ENCODE measurements around the gene OCEL1. TPM values are rescaled to one million over a fixed set of nuclear protein-coding genes. Genes with fewer than 3 reads are reported as not detected.

The OCEL1 gene
- total RNA-seq, 1 donor from 2014 or later, result 23.4 TPM

GRCh38 chr19:17260842-17261325 lies 34.9 kb downstream of the OCEL1 start:
- peak; percentile 83 for DNase-seq
- H3K4me1 Mint-ChIP-seq (ENCODE audit: low read depth, unreplicated experiment), result peaks cover 3% of the 10 kb centered on the region
- H3K9me3 Mint-ChIP-seq (ENCODE audit: unreplicated experiment), result peaks cover 6% of the 10 kb centered on the region
- peak overlapping the region; percentile 25 for H3K27ac Mint-ChIP-seq (ENCODE audit: unreplicated experiment)
- H3K36me3 Mint-ChIP-seq (ENCODE audit: unreplicated experiment), result peaks cover 5% of the 10 kb centered on the region
- peak; percentile 81 for TF ChIP-seq CTCF (IDR thresholded peaks at IDR 0.05; ENCODE audit: partially characterized antibody, unreplicated experiment)
- peak overlapping the region; percentile 44 for H3K4me3 Mint-ChIP-seq (ENCODE audit: unreplicated experiment)
- peaks cover 5% of the 10 kb centered on the region for H3K27me3 Mint-ChIP-seq (ENCODE audit: unreplicated experiment)

GRCh38 chr19:17262557-17262956 lies 36.5 kb downstream of the OCEL1 start:
- peaks cover 10% of the 10 kb centered on the region for H3K27me3 Mint-ChIP-seq (ENCODE audit: unreplicated experiment)
- no peak overlapping the region for H3K4me3 Mint-ChIP-seq (ENCODE audit: unreplicated experiment)
- H3K9me3 Mint-ChIP-seq (ENCODE audit: unreplicated experiment), result peaks cover 11% of the 10 kb centered on the region
- no peak for TF ChIP-seq CTCF (IDR thresholded peaks at IDR 0.05; ENCODE audit: partially characterized antibody, unreplicated experiment)
- H3K36me3 Mint-ChIP-seq (ENCODE audit: unreplicated experiment), result peaks cover 5% of the 10 kb centered on the region
- peaks cover 7% of the 10 kb centered on the region for H3K4me1 Mint-ChIP-seq (ENCODE audit: low read depth, unreplicated experiment)
- H3K27ac Mint-ChIP-seq (ENCODE audit: unreplicated experiment), result no peak overlapping the region
- DNase-seq, result no peak

- Mint-ChIP-seq H3K27ac (ENCODE audit: unreplicated experiment) (no peak overlapping the region), H3K4me1 (ENCODE audit: low read depth, unreplicated experiment) (peaks cover 7% of the 10 kb centered on the region), H3K4me3 (ENCODE audit: unreplicated experiment) (no peak overlapping the region), H3K9me3 (ENCODE audit: unreplicated experiment) (peaks cover 11% of the 10 kb centered on the region), H3K27me3 (ENCODE audit: unreplicated experiment) (peaks cover 10% of the 10 kb centered on the region), H3K36me3 (ENCODE audit: unreplicated experiment) (peaks cover 5% of the 10 kb centered on the region)
- TF ChIP-seq CTCF (IDR thresholded peaks at IDR 0.05; ENCODE audit: partially characterized antibody, unreplicated experiment), result no peak
- DNase-seq, result no peak
Observed at GRCh38 chr19:17263712-17264640, 38.0 kb downstream of the OCEL1 start.

- Mint-ChIP-seq H3K27me3 (ENCODE audit: unreplicated experiment) (peaks cover 10% of the 10 kb centered on the region), H3K9me3 (ENCODE audit: unreplicated experiment) (peaks cover 11% of the 10 kb centered on the region), H3K4me1 (ENCODE audit: low read depth, unreplicated experiment) (peaks cover 7% of the 10 kb centered on the region), H3K36me3 (ENCODE audit: unreplicated experiment) (peaks cover 5% of the 10 kb centered on the region), H3K4me3 (ENCODE audit: unreplicated experiment) (no peak within 1 kb of the TSS), H3K27ac (ENCODE audit: unreplicated experiment) (no peak within 1 kb of the TSS)
- DNase-seq, result no peak
- TF ChIP-seq CTCF (IDR thresholded peaks at IDR 0.05; ENCODE audit: partially characterized antibody, unreplicated experiment), result no peak
Observed at GRCh38 chr19:17264641-17264979, 38.6 kb downstream of the OCEL1 start, which contains the start of gene USHBP1. USHBP1 (minus strand) TSS chr19:17264745; CDS start chr19:17264299, 446 bp downstream.

GRCh38 chr19:17266026-17266425 lies 40.0 kb downstream of the OCEL1 start:
- no peaks in the 10 kb centered on the region for H3K36me3 Mint-ChIP-seq (ENCODE audit: unreplicated experiment)
- no peak for TF ChIP-seq CTCF (IDR thresholded peaks at IDR 0.05; ENCODE audit: partially characterized antibody, unreplicated experiment)
- H3K27me3 Mint-ChIP-seq (ENCODE audit: unreplicated experiment), result peaks cover 11% of the 10 kb centered on the region
- peaks cover 6% of the 10 kb centered on the region for H3K9me3 Mint-ChIP-seq (ENCODE audit: unreplicated experiment)
- H3K4me3 Mint-ChIP-seq (ENCODE audit: unreplicated experiment), result no peak overlapping the region
- no peak overlapping the region for H3K27ac Mint-ChIP-seq (ENCODE audit: unreplicated experiment)
- no peak for DNase-seq
- H3K4me1 Mint-ChIP-seq (ENCODE audit: low read depth, unreplicated experiment), result peaks cover 4% of the 10 kb centered on the region

All from glutamatergic neuron (in vitro differentiated cells).